ENCODE measurements around the gene LSM14A.

LSM14A gene

GRCh38 chr19:34259367-34260095 lies 87.2 kb downstream of the LSM14A start:
- DNase-seq, result no peak

DNA sequence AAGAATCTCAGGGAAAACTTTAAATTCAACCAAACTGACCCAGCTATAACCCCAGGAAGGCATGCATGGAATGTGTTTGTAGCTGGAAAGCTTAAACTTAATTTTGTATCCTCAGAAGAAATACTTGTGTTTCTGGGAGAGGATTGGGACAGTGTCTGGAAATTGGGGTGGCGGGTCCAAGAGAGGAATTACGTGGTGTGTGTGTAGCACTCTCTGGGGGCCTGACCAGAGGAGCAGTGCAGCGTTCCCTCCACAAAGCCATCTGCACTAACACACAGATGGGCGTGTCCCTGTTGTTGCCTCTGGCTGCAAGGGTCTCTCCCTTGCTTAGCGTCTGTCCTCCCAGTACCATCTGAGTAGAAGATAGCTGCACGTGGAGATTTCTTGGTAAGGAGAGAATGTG lies 88.5 kb downstream of the LSM14A start:
- no peak for DNase-seq

GRCh38 chr19:34261334-34262109 lies 89.2 kb downstream of the LSM14A start:
- DNase-seq, result no peak

DNA sequence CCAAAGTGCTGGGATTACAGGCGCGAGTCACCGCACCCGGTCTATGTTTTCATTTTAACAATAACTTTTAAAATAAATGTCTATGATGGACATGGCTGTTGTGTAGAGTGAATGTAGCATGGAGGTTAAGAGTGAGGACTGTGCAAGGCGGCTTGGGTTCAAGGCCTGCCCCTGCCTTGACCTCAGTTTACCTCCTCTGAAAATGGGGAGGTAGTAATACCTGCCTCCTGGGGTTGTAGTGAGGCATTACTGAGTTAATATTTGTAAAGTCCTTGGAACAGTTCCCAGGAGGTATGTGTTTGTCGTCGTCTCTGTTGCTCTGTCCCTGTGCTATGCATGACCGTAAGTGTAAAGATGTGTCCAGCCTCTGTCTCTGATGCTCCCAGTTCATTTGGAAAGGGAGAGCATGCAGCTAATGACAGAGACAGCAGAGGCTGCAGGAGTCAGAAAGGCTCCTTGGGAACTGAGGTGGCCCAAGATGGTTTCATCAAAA lies 91.5 kb downstream of the LSM14A start:
- DNase-seq, result no peak

DNA sequence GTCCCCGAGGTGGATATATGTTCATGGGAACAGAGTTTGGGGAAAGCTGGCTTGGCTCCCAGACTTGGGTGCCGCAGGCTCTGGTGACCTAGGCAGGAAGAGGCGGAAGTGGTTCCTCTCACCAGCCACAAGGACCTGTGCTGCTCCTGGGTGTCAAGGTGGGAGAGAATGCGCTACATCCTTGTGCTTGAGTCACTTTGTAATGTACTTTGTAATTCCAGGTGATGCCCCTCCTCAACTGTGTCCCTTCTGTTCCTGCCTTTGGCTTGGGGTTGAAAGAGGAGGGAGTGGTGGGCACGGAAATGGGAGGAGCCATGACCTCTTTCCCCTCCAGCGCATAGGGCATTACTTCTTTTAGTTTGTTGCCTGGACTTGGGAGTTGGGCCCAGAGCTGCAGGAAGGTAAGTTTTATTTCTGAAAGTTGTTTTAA lies 92.9 kb downstream of the LSM14A start:
- DNase-seq, result no peak

DNA sequence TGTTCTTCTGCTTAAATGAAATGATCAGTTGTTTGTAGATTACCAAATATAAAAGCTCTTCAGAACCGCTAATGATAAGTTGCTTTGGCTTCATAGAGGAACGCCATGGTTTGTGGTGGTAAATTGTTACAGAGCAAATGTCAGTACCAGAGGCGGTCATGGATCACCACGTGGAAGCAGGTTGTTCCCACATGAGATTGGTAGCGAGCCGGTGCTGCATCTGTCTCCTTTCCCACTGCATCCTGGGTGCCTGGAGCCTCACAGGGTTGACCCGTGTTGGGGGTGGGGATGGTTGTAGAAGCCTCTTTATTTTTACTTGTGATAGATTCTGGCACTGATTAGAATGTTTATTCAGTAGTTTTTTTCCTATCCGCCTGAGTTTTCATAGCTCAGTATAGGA lies 96.8 kb downstream of the LSM14A start:
- DNase-seq, result no peak

DNA sequence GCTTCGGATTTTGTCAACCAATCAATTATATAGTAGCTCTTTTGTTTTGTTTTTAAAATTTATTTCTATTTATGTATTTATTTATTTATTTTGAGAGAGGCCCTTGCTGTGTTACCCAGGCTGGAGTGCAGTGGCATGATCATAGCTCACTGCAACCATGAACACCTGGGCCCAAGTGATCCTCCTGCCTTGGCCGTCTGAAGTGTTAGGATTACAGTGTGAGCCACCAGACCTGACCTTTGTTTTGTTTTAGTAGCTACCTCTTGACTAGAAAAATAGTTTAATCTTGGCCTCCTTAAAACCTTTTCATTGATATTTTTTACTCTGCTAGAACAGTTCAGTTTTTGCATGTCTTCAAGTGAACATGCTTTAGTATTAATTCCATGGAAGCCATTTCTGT lies 97.2 kb downstream of the LSM14A start:
- DNase-seq, result no peak

DNA sequence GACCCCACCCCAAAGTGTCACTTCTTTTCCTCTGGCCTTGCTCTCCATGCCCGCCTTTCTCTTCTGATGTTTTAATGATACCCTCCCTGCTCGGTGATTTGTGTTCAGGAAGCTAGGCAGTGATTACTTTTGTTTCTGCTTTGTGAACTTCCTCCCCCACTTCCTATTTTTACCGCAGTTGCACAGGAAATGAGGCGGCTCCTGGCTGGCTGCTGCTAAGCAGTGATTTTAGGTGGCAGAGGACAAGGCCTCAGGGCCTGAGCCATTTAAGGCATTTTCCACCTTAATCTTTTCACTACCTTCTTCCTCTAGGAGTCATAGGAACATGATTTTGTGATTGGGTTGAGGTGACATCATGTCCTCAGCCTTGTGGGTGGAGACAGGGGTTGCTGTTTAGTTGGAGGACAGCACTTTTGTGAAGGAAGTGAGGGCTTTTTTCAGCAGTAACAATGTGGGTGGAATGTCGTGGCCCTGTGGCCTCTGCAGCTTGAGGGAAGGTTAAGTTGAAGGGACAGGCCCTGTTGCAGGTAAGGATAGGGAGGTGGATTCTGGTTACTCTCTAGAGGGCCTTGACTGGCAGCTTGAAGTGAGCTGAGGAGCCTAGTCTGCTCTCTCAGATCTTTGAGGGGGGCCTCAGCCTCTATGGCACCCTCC lies 97.8 kb downstream of the LSM14A start:
- peak; percentile 60 to 72 for DNase-seq

DNA sequence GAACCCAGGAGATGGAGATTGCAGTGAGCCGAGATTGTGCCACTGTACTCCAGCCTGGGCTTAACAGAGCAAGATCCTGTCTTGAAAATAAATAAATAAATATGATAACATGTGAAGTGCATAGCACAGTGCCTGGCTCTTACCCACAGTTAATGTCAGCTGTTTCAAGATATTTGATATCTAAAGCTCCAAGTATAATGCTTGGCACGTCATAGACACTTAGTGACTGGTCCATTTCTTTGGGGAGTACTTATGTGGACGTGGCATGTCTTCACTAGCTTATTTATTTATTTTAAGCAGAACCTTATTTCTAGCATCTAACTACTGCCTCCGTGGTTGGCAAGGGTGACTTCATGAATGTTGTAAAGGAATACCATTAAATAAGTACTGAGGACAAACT lies 100.8 kb downstream of the LSM14A start:
- DNase-seq, result no peak

DNA sequence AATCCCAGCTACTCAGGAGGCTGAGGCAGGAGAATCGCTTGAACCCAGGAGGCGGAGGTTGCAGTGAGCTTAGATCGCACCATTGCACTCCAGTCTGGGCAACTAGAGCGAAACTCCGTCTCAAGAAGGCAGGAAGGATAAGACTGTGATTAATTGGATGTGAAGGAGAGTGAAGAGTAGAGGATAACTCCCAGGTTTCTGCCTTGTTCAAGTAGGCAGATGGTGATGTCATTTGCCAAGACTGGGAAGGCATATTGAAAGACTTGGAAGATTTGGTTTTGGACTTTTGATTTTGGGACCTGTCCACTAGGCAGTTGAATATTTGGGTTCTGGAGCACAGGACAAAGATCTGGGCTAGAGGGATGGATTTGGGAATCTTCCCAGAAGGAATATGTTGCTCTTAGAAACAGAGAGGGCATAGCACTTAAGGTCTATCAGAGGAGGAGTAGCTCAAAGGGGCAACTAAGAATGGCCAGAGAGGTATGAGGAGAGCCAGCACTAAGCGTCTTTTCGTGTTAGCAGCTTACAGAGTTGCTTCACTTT lies 102.1 kb downstream of the LSM14A start:
- no peak for DNase-seq

- no peak for DNase-seq
Observed at GRCh38 chr19:34274827-34275625, 102.7 kb downstream of the LSM14A start.

DNA sequence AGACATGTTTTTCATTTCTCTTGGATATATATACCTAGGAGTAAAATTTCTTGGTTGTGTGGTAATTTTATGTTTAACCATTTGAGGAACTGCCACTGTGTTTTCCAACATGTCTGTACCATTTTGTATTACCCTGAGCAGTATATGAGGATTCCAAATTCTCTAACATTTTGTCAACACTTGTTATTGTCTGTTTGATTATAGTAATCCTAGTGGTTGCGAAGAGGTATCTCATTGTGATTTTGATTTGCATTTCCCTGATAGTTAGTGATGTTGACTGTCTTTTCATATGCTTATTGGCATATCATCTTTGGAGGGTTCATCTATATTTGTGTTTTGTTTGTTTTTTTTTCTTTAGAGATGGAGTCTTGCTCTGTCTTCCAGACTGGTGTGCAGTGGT lies 103.4 kb downstream of the LSM14A start:
- DNase-seq, result no peak

- DNase-seq, result no peak
Observed at GRCh38 chr19:34276614-34277013, 104.3 kb downstream of the LSM14A start.

- DNase-seq, result no peak
Observed at GRCh38 chr19:34277244-34277643, 104.9 kb downstream of the LSM14A start.

GRCh38 chr19:34278783-34279182 lies 106.5 kb downstream of the LSM14A start:
- no peak for DNase-seq
